NCI-H2081 (cell line): ENCODE data around the gene PRKCE.
"Not testable (repeated sequence)": the region's sequence is repeated elsewhere in the genome, so short reads cannot be mapped to it uniquely, and the experiment has no call there.

Experiments used
- DNase-seq, 2 experiments: peaks; one replicate each; lab custom pipeline; 2025; lab: John Stamatoyannopoulos, UW

PRKCE gene

DNA sequence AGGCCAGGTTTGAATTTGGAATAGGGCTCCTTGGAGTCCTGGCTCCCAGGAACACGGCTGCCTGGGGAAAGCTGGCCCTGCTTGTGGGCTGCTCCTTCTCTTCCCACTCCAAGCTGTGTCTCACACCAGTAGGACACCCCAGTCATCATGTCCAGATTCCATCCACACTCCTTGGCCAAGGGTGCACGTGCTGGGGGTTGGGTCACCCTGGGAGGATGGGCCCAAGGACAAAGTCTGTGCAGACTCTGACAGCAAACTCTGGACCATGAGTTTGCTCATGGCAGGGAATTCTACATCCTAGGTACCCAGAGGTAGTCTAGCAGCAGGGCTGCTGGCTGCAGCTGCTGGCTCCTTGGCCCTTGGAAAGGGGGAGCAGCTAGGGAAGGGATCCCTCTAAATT is 543.4 kb downstream of the PRKCE start:
- no peak for DNase-seq

DNA sequence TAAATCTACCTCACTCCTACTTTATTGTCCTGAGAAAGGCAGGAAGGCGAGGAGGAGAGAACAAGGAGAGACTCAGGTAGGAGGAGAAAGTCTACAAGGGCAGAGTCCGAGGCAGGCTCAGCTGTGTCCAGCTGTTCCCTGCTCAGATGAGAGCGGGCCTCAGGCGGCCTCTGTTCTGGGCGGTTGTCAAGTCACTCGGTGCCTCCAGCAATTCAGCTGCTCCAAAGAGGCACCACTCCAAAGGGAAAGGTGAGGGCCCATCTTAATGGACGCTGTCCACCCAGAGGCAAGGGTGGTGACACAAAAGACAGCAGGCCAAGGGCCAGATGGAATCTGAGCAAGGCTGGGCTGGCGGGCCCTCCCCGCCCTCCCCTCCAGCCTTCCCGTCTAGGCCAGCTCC is 544.3 kb downstream of the PRKCE start:
- no peak for DNase-seq

DNA sequence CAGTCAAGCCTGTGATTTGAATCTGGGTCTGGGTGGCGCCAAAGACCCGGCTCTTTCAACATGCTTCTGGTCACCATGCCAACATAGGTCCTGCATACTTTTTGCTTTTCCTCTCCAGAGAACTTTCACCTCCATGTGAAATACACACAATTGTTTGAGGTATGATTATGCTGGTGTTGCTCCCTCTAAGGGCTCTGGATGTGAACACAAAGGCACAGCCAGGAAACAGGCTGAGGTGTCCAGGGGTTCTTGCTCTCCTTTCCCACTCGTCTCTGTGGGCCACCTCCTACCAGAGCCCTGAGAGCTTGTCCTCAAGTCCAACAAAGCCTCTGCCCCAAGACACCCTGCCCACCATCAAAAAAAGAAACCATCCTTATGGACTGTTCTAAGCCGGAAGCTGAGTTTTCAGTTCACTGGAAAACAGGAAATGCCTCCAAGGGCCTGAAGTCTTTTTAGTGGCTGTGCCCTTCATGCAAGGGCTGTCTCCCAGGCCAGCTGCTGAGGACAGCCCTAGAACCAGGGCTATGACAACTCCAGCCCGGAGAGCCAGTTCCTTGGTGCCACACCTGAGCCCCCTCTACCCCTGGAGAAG is 545.5 kb downstream of the PRKCE start:
- no peak for DNase-seq

DNA sequence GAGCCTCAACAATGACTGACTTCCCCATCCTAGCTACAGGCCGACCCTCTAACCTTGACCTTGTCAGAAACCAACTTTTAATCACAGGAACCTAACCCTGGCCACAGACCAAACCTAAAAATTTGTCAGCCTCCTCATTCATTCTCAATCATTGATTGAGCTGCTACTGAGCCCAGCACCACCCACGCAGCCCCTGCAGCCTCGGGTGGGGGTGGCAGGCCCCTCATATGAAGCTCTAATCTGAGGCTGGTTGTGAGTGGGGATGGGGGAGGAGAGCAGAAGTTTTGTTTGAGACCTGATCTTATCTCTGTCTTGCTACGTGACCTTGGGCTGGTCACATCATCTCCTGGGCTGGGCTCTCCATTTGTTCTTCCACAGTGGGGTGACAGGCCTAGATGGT is 546.2 kb downstream of the PRKCE start:
- no peak for DNase-seq

DNA sequence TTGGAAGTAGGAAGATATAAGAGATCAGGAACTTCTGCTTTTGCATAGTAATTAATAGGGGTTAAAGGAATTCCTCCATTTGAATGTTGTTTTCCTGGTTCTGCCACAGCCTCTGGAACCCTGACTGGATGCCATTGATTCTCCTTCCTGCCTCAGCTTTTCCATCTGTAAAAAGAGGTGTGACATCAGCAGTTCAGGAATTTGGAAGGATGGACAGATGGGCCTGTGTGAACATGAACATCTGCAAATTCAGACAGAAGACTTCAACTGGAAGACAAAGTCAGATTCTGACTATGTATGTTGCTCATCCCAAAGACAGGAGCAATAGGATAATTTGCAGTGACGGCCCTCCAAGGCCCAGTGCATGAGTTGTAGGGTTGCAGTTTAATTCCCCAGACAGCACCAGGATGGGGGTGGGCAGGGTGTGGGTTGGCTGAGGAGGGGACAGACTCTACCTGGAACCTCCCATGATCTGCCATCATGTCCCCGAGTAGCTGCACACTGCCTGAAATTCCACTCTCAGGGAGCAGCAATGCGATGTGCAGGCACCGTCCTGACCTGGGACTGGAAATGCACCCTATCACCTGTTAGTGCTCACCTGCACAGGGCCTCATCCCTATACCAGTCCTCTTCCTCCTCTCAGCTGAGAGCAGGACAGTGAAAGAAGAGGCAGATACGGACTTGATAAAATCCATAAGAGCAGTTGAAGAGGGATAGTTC is 546.8 kb downstream of the PRKCE start:
- no peak for DNase-seq

DNA sequence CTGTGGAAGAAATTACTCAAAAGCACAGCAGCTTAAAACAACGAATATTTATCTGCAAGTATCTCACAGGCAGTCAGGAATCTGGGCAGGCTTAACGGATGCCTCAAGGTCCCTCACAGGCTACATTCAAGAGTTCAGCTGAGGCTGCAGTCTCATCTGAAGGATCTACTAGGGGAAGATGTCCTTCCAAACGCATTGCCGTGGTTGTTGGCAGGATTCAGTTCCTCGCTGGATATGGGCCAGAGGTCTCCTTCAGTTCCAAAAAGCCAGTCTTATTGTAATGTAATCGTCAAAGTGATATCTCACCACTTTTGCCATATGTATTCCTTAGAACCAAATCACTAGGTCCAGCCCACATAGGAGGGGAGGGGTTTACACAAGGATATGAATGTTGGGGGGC is 547.5 kb downstream of the PRKCE start:
- DNase-seq = no peak

DNA sequence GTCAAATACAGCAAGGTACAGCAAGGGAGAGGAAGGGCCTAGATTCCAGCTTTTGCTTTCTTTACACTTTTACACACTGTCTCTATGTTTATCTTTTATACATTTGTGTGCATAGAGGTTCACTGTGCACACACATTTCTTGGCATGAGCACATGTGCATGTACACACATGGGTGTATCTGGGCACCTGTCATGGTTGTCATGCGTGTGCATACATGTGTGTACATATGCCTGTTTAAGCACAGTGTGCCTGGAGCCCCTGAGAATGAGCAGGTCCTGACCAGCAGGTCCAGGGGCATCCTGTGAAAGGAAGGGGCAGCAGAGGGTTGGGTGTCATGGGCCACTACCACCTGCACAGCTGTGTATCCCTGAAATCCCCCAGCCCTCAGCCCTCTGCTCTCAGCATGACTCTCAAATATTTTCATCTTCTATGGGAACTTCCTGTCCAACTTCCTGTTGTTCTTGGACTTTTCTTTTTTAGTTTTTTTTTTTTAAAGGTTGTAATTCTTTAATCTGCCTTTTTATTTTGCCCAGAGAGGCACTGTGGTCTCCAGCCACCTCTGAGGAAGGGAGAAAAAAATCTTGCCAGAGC is 548.7 kb downstream of the PRKCE start:
- no peak for DNase-seq

DNA sequence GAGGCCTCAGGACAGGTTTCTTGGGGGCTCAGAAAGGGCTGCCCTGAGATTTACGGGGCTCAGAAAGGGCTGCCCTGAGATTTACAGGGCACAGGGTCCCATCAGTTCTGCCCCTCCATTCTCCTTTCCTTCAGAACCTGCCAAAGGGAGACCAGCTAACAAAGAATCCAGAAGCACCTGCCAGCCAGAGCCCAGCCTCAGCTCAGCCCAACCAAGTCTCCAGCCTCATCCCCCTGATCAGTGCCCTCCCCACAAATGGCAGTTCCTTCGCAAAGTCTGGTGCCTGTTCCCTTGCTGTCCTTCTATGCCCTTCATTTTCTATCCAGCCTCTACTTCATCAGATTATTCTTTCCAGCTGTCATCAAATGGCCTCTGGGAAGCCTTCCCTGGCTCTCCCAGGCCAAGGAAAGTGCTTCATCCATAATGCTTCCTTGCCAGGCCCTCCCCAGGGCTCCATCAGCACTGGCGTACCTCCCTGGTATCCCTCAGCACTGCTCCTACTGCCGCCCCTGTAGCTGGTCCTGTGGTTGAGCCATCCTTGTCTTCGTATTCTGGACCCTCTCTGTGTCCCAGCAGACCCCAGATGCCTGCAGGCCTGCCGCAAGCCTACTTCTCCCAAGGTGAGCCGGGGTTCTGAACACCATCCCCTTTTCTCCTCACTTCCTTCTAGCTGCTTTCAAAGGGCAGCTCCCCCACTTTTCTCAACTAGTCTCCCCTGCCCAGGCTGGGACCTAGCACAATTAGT is 549.6 kb downstream of the PRKCE start:
- no peak for DNase-seq

DNA sequence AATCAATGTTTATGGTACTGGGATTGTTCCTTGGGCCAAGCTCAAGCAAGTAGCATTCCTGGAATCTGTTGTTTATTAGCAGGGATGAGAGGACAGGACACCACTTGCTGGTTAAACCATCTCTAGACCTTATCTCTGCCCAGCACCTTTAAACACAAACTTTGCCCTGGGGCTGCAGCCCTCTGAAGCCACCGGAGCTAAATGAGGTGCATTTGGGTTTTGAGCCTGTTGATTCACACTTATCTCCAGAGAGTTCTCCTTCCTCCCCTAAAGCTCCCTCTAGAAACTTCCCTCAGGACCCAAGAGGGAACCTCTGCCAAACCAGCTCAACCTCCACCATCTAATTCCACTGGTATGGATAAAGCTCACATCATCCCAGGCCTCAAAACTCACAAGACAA is 551.0 kb downstream of the PRKCE start:
- DNase-seq = no peak

DNA sequence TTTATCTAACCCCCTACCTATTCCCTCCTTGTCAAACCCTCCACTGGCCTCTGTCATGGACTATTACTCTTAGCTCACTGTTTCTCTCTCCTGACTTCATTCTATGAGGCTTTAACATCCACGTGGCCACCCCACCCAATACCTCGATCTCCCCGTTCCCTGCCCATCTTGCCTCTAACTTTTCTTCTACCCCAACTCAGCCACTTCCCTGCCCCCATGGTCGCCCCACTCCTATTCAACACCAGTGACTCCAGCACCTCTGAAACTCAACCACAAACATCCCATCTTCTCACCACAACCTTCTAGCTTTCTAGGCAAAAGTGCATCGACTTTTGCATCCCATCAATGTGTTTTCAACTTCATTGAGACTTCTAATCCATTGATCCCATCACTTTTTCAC is 551.5 kb downstream of the PRKCE start:
- no peak for DNase-seq

DNA sequence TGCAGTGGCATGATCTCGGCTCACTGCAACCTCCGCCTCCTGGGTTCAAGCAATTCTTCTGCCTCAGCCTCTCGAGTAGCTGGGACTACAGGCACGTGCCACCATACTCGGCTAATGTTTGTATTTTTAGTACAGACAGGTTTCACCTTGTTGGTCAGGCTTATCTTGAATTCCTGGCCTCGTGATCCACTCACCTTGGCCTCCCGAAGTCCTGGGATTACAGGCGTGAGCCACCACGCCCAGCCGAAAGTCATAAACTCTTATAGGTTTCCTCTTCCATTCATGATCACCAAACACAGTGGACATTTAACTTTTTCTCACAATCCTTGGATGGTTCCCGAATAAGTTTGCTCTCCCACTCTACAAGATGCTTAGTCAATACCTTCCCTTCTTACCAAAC is 552.2 kb downstream of the PRKCE start:
- DNase-seq = not testable (repeated sequence)

DNA sequence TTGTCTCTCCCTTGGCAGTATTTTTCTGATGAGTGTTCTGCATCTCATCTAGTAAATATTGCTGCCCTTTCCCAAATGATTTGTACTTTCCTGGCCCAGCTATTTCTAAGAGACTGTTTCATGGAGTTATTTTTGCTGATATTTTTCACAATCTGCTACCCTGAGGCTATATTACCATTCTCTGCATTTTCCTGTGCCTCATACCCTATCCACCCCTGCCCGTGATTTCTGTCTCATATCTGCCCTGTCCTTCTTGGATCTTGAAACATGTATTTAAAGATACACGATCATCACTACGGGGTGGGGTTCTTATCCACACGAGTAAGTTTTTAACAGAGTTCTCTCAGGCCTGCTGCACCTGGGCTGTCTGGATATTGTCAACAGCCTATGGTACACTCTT is 556.1 kb downstream of the PRKCE start:
- DNase-seq = no peak

DNA sequence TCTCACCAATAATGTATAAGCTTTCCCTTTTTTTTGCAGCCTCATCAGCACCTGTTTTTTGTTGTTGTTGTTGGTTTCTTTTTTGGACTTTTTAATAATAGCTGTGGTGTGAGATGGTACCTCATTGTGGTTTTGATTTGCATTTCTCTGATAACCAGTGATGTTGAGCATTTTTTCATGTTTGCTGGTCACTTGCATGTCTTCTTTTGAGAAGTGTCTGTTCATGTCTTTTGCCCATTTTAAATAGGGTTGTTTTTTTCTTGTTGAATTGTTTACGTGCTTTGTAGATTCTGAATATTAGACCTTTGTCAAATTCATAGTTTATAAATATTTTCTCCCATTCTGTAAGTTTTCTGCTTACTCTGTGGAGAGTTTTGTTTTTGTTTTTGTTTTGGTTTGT is 557.3 kb downstream of the PRKCE start:
- no peak for DNase-seq

DNA sequence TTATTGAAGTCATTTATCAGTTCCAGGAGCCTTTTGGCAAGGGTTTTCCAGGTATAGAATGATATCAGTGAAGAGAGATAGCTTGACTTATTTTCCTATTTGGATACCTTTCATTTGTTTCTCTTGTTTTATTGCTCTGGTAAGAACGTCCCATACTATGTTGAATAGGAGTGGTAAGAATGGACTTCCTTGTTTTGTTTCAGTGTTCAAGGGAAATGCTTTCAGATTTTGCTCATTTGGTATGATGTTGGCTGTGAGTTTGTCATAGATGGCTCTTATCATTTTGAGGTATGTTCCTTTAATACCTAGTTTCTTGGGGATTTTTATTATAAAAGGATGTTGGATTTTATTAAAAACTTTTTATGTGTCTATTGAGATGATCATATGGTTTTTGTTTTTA is 558.6 kb downstream of the PRKCE start:
- DNase-seq = no peak

DNA sequence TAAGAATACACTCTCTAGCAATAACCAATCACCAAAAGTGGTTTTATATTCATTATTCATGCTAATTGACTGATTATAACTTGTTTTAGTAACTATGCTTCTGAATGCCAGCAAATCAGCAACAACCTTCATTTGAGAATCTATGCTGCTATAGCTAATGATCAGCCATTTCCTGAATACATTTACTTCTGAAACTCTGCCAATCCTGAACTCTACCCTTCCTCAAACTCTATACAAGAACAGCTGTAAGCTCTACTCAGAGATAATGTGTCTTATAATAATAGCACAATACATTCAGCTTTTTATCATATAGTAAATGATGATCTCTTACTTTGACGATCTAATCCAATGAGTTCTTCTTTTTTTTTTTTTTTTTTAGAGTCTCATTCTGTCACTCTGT is 560.0 kb downstream of the PRKCE start:
- DNase-seq = peak in 1 of 2 experiments; percentile 3

DNA sequence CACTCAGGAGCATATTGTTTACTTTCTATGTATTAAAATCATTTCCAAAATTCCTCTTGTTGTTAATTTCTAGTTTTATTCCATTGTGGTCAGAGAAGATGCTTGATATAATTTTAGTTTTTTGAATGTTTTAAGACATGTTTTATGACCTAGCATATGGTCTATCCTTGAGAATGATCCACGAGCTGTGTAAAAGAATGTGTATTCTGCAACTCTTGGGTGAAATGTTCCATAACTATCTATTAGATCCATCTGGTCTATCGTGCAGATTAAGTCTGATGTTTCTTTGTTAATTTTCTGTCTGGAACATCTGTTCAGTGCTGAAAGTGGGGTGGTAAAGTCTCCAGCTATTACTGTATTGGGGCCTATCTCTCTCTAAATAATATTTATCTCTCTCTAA is 562.4 kb downstream of the PRKCE start:
- no peak for DNase-seq

DNA sequence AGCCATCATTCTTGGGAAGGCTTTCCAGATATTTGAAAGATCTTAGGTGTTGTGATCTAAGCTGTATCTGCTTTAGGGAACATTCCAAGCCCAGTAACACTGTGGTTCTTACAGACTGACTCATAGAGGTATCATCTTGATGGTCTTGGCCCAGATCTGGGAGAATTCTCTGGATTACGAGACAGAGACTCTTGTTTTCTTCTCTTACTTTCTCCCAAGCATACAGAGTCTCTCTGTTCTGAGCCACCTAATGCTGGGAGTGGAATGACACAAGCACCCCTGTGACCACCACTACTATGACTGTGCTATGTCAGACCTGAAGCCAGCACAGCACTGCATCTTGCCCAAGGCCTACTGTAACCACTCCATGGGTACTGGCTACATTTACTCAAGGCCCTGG is 564.7 kb downstream of the PRKCE start:
- DNase-seq = no peak

DNA sequence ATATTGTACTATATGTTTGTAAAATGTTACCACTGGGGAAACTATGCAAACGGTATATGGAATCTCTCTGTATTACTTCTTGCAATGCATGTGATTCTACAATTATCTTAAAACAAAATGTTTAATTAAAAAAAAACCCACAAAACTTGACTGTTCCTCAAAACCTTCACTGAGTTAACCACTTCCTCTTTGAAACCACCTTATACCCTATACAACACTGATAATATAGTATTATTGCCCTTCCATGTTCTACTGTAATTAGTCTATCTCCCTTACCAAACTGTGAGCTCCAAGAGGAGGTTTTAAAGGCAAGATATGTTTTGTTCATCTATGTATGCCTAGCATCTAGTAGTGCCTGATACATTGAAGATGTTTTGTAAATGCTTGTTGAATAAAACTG is 572.0 kb downstream of the PRKCE start:
- not testable (repeated sequence) for DNase-seq

DNA sequence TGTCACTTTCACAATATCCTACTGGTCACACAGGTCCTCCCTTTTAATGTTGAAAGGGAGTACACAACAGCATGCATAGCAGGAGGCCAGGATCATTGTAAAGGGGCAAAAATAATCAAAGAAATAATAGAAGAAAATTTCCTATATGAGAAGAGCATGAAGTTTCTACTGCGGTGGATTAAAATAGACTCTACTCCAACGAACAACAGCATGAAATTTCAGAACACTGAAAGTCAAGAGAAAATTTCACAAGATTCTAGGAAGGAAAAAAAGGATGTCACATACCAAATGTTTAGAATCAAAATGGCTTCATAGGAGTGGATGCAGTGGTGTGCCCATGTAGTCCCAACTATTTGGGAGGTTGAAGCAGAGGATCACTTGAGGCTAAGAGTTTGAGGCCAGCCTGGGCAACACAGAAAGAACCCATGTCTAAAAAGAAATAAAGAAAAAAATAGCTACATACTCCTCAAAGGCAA is 573.7 kb downstream of the PRKCE start:
- DNase-seq = no peak

DNA sequence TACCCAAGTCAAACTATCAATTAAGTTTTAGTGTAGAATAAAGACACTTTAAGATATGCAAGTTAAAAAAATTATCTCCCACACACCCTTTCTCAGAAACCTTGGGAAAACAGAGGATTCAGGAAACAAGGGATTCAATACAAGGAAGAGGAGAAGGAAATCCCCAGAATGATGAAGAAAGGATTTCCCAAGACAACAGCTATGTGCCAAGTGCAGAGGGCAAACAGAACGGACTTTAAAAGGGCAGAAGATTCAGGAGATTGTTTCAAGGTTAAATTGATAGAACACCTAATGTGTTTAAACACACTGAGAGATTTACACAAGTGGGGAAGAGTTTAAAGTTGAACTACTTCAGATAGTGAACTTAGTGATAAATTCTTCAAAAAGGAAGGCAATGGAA is 574.3 kb downstream of the PRKCE start:
- DNase-seq = no peak

DNA sequence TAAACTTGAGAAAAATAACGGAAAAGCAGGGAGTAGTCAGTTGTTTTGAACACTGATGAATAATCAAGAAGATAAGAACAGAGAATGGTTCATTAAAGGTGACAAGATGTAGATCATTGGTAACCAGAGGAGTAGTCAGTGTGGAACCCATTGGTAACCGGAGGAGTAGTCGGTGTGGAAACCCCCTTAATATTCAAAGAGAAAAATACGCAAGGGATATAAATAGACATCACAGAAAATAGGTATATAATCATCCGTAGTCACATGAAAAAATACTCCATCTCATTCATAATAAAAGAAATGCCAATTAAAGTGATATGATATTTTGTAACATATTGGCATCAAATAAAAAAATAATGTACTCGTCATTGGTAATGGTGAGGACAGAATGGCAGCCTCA is 575.1 kb downstream of the PRKCE start:
- no peak for DNase-seq

DNA sequence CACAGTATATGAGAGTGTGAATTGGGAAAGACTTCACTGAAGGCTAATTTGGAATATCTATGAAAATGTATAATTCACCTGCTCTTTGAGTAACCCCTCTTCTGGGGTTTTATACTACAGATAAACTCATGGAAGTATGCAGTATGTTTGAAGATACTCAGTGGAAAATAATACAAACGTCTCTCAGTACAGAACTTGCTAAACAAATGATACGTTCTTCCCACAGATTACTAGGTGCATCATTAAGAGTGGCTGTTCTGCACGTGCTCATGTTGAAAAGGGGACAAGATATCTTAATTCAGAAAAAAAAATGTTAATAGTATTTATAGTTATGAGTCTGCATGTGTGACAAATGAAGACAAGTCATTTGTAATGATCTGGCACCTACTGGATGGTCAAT is 575.5 kb downstream of the PRKCE start:
- DNase-seq = no peak
